GM23338 (cell line): ENCODE data around the gene HSDL1.

Experiments
- CTCF ChIP-seq, 2 experiments: fragments of 200-600 bp in 1 of 2; sonication (generic) in 1 of 2; conservative IDR thresholded peaks; 2 replicates each; pipeline versions ENCODE4 v1.5.1 to v1.6.1; 2016 to 2017; ENCODE audit warnings: antibody characterized with exemption in 2 of 2, low read depth in 2 of 2, mild to moderate bottlenecking in 2 of 2, moderate library complexity in 1 of 2
- EZH2phosphoT487 ChIP-seq: fragments of 200-600 bp; sonication (generic); IDR thresholded peaks from one replicate; pipeline ENCODE4 v1.8.1; 2018; ENCODE audit warnings: antibody characterized with exemption; ENCODE audit not compliant: unreplicated experiment
- POLR2AphosphoS5 ChIP-seq: IDR thresholded peaks from 2 replicates; pipeline ENCODE4 v1.6.1; 2016; ENCODE audit warnings: antibody characterized with exemption, low read depth

DNA sequence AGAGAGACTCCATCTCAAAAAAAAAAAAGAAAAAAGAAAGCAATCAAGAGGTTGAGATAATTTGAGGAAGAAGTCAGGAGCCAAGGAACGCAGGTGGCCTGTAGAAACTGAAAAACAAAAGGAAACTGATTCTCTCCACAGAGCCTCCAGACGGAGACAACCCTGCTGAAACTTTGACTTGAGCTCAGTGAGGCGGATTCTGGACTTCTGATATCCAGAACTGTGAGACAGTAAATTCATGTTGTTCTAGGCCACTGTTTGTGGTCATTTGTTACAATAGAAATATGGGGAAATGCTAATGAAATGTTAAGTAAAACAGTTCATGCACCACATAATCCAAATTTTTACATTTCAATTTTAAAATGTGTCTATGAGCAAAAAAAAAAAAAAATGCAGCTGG lies 33.5 kb downstream of the HSDL1 start:
- TF ChIP-seq EZH2phosphoT487 (no peak), CTCF (conservative IDR thresholded peaks at IDR 0.05; ENCODE audit: low read depth in 2 of 2) (no peak), POLR2AphosphoS5 (no peak)
